NCI-H2196 (cell line): ENCODE results near the gene MYO3A.
A peak's percentile ranks its signal among the peaks of the same experiment; 100 is the strongest.

ENCODE experiments used
- DNase-seq: peaks from one replicate; lab custom pipeline; 2025; ENCODE audit not compliant: unreplicated experiment; lab: John Stamatoyannopoulos, UW

The MYO3A gene

GRCh38 chr10:25933653-25934608 is at the start of gene MYO3A:
MYO3A (plus strand) TSS chr10:25934229; CDS start chr10:25952111, 17,882 bp downstream.
- DNase-seq: peak; percentile 9

- DNase-seq: no peak
Measured at GRCh38 chr10:25888627-25889026, 45.4 kb upstream of the MYO3A start.

GRCh38 chr10:25890995-25891394 is 43.0 kb upstream of the MYO3A start:
- DNase-seq: no peak

- no peak for DNase-seq
Measured at GRCh38 chr10:25895856-25896255, 38.2 kb upstream of the MYO3A start.

- no peak for DNase-seq
Measured at GRCh38 chr10:25896421-25896820, 37.6 kb upstream of the MYO3A start.

- DNase-seq: no peak
Measured at GRCh38 chr10:25899304-25899703, 34.7 kb upstream of the MYO3A start.

- no peak for DNase-seq
Measured at GRCh38 chr10:25901199-25901598, 32.8 kb upstream of the MYO3A start.

- no peak for DNase-seq
Measured at GRCh38 chr10:25902002-25902401, 32.0 kb upstream of the MYO3A start.

GRCh38 chr10:25907261-25907660 is 26.8 kb upstream of the MYO3A start:
- no peak for DNase-seq

- DNase-seq: no peak
Measured at GRCh38 chr10:25912866-25913265, 21.2 kb upstream of the MYO3A start.

GRCh38 chr10:25914776-25915175 is 19.3 kb upstream of the MYO3A start:
- no peak for DNase-seq

GRCh38 chr10:25934621-25935139 is 651 bp downstream of the MYO3A start:
- peak; percentile 47 for DNase-seq

- no peak for DNase-seq
Measured at GRCh38 chr10:25938405-25938804, 4.4 kb downstream of the MYO3A start.

GRCh38 chr10:25944771-25945170 is 10.7 kb downstream of the MYO3A start:
- DNase-seq: no peak

GRCh38 chr10:25952857-25953256 is 18.8 kb downstream of the MYO3A start:
- peak; percentile 32 for DNase-seq

GRCh38 chr10:25954851-25955250 is 20.8 kb downstream of the MYO3A start:
- DNase-seq: no peak

GRCh38 chr10:25959540-25960232 is 25.7 kb downstream of the MYO3A start:
- DNase-seq: no peak

GRCh38 chr10:25965584-25965983 is 31.6 kb downstream of the MYO3A start:
- no peak for DNase-seq

GRCh38 chr10:25966844-25967243 is 32.8 kb downstream of the MYO3A start:
- DNase-seq: no peak

GRCh38 chr10:25972631-25973030 is 38.6 kb downstream of the MYO3A start:
- DNase-seq: no peak

GRCh38 chr10:25974897-25975459 is 40.9 kb downstream of the MYO3A start:
- DNase-seq: no peak

- no peak for DNase-seq
Measured at GRCh38 chr10:25978771-25979170, 44.7 kb downstream of the MYO3A start.
